HepG2 (cell line): Measurements from ENCODE around the gene IFNK. TPM values are rescaled to one million over a fixed set of nuclear protein-coding genes. Genes with fewer than 3 reads are reported as not detected.

Experiments
- ATAC-seq: fragments of 200-7000 bp; cut with Tn5 transposase; 3 replicates; pipeline ENCODE4 v1.9.1; 2020; ENCODE audit warnings: mild to moderate bottlenecking, moderate library complexity
- BruUV-seq: library from RNA; stranded (reverse); fragments of 400-500 nt; replicated peaks from 2 replicates; lab custom pipeline; 2021; lab: Mats Ljungman, UMichigan
- CTCF ChIA-PET: fragments of 300-600 bp; formaldehyde crosslinking; extraction: SDS; loops from one replicate; lab custom pipeline; 2021; ENCODE audit warnings: low total read pairs, inconsistent platforms, low intra/inter-chr PET ratio; lab: Yijun Ruan, JAX
- POLR2A ChIA-PET: fragments of 350-600 bp; sonication (Branson Sonifier 250); formaldehyde crosslinking; loops from one replicate; lab custom pipeline; 2020; ENCODE audit warnings: antibody characterized with exemption, inconsistent platforms; lab: Yijun Ruan, JAX
- DNase-seq: peaks from one replicate; pipeline ENCODE4 v3.0.0-alpha.2; 2015; ENCODE audit warnings: low spot score
- FAIRE-seq: peaks from 3 replicates; lab custom pipeline; 2011; peaks lifted over from hg19 to GRCh38; lab: Jason Lieb, UNC
- H2AFZ ChIP-seq: one replicate; pipeline ENCODE4 v1.6.1; 2011; ENCODE audit warnings: low read length, inconsistent platforms
- H3K27ac ChIP-seq: fragments of 300-600 bp; 3 replicates; pipeline ENCODE4 v1.8.0; 2011; ENCODE audit warnings: mixed run types, mild to moderate bottlenecking, mixed read lengths, low read length, inconsistent platforms; ENCODE audit not compliant: insufficient read depth; ENCODE audit errors: extremely low read length
- H3K27me3 ChIP-seq, 2 experiments: fragments of 200-600 bp in 1 of 2; 2 replicates in 1 of 2; 3 replicates in 1 of 2; pipeline versions ENCODE4 v1.6.0 to v1.8.0; 2011; ENCODE audit warnings: low read length in 2 of 2, mild to moderate bottlenecking in 2 of 2, moderate library complexity in 2 of 2, inconsistent platforms in 1 of 2; ENCODE audit not compliant: insufficient read depth in 2 of 2, control insufficient read depth in 1 of 2
- H3K36me3 ChIP-seq, 2 experiments: fragments of 200-600 bp in 1 of 2; replicated peaks in 1 of 2; 2 replicates in 1 of 2; 3 replicates in 1 of 2; pipeline versions ENCODE4 v1.5.1 to v1.8.0; 2011; ENCODE audit warnings: low read length in 2 of 2, inconsistent platforms in 1 of 2; ENCODE audit not compliant: insufficient read depth in 2 of 2, control insufficient read depth in 1 of 2
- H3K4me1 ChIP-seq: 2 replicates; pipeline ENCODE4 v1.5.1; 2012; ENCODE audit warnings: low read length, inconsistent platforms; ENCODE audit not compliant: insufficient read depth
- H3K4me2 ChIP-seq: 2 replicates; pipeline ENCODE4 v1.6.0; 2011; ENCODE audit warnings: low read depth, low read length, inconsistent platforms
- H3K4me3 ChIP-seq, 3 experiments: fragments of 200-600 bp in 1 of 3; sonication (generic), shearing (Covaris generic) in 1 of 3; replicated peaks in 1 of 3; 2 replicates each; pipeline ENCODE4 v1.5.1; 2011 to 2016; ENCODE audit warnings: low read length in 3 of 3, inconsistent platforms in 2 of 3, low read depth in 2 of 3, mild to moderate bottlenecking in 2 of 3, control low read depth in 1 of 3, mixed read lengths in 1 of 3; ENCODE audit not compliant: insufficient read depth in 1 of 3
- H3K79me2 ChIP-seq: one replicate; pipeline ENCODE4 v1.6.1; 2011; ENCODE audit warnings: low read length, inconsistent platforms; ENCODE audit not compliant: insufficient read depth
- H3K9ac ChIP-seq: 2 replicates; pipeline ENCODE4 v1.6.0; 2011; ENCODE audit warnings: mild to moderate bottlenecking, low read depth, low read length, inconsistent platforms; ENCODE audit not compliant: insufficient read depth
- H3K9me3 ChIP-seq: 2 replicates; pipeline ENCODE4 v1.5.1; 2012; ENCODE audit warnings: mild to moderate bottlenecking, low read length
- H4K20me1 ChIP-seq: 2 replicates; pipeline ENCODE4 v1.6.0; 2011; ENCODE audit warnings: inconsistent platforms, mild to moderate bottlenecking, low read length, moderate library complexity; ENCODE audit not compliant: insufficient read depth
- ZNF275 ChIP-seq: sonication (generic); formaldehyde crosslinking; IDR thresholded peaks from 2 replicates; pipeline ENCODE4 v1.8.0; 2022; ENCODE audit warnings: missing genetic modification reagents, mild to moderate bottlenecking, inconsistent platforms, borderline replicate concordance
- ZNF800 ChIP-seq: sonication (generic); formaldehyde crosslinking; IDR thresholded peaks from 2 replicates; pipeline ENCODE4 v1.4.0; 2020; ENCODE audit warnings: missing genetic modification reagents
- WGBS: methylation state at CpG from one replicate; pipeline ENCODE4 v1.1.6; 2017; ENCODE audit warnings: low lambda C conversion rate; 5-methylcytosine and 5-hydroxymethylcytosine counted together
- in situ Hi-C: cut with HindIII; loops from 2 replicates; pipeline ENCODE4 v1.10.0; 2017; ENCODE audit warnings: low pct_unique_long_range_greater_than_20kb; ENCODE audit not compliant: extremely low pct_ligation_motif_present
- intact Hi-C: fragments of 100-400 bp; cut with micrococcal nuclease; formaldehyde crosslinking; loops from one replicate; pipeline ENCODE4 v1.10.0; 2022; ENCODE audit not compliant: unreplicated experiment
- polyA plus RNA-seq, 8 experiments: library from polyadenylated mRNA; depleted of rRNA in 3 of 8; stranded (reverse) in 7 of 8; unstranded in 1 of 8; fragments of >200 nt; fragmentation: Illumina TruSeq in 4 of 8; extraction: Trizol in 4 of 8; gene quantifications; 2 replicates each; pipeline versions ENCODE4 v1.2.1 to v1.2.3, GENCODE V29; 2011 to 2016; ENCODE audit warnings: low read depth in 4 of 8, missing spikeins in 1 of 8, mixed read lengths in 1 of 8; ENCODE audit not compliant: insufficient read depth in 1 of 8
- total RNA-seq, 5 experiments: library from RNA; depleted of rRNA; stranded (reverse); fragments of >200 nt; fragmentation: Illumina TruSeq; extraction: Trizol; gene quantifications; 2 replicates each; pipeline ENCODE4 v1.2.3, GENCODE V29; 2016; ENCODE audit warnings: low read depth in 1 of 5

The IFNK gene
- total and polyA plus RNA-seq, 2 of the 13 experiments (the other 11 are each of a cell fraction or from before 2014, with no cell fraction given): not detected

- DNase-seq (no peak), ATAC-seq (no peak), FAIRE-seq (no peak)
- WGBS: 67% methylated on average over 37 of the region's 44 CpGs
- Histone ChIP-seq H4K20me1 (no peaks in the 10 kb centered on the region), H3K4me3 (0 out of 6 replicates have a peak overlapping the region, but pooled peaks of 1 of the 3 experiments have one; percentile 75), H3K4me2 (peak overlapping the region; percentile 88), H3K27ac (no peak overlapping the region), H3K9ac (no peak overlapping the region), H3K36me3 (no peaks in the 10 kb centered on the region), H3K27me3 (peaks cover 7 to 26% of the 10 kb centered on the region in 2 experiments; a peak in 3 of 5 replicates), H2AFZ (no peak overlapping the region), H3K9me3 (no peaks in the 10 kb centered on the region), H3K79me2 (no peaks in the 10 kb centered on the region), H3K4me1 (peaks cover 9% of the 10 kb centered on the region)
- ChIA-PET CTCF (interaction anchor here (4.8 kb wide), 1 partner anchor 195 kb away, joined by 46 read pairs; no protein-coding TSS in a partner anchor), POLR2A (no interaction called here)
- BruUV-seq: no TSS peak
- in situ Hi-C loops (loop anchor here (5.0 kb wide), 1 partner anchor 196 kb away; no protein-coding TSS in a partner anchor), intact Hi-C loops (no loop called here)
- TF ChIP-seq ZNF800 (CRISPR knock-in tag) (0 out of 2 replicates have a peak, but pooled peaks have one; percentile 23), ZNF275 (CRISPR knock-in tag) (no peak)
Observed at GRCh38 chr9:27528076-27528885, 4.2 kb downstream of the IFNK start.
